Activated CD8-positive, alpha-beta memory T cell treated with anti-CD3 and anti-CD28 coated beads, Interleukin-2, amount 10 ng/mL, durations not matched to agents 7 days and 5 days (primary cell): ENCODE results near the gene EAF1. TPM values are rescaled to one million over a fixed set of nuclear protein-coding genes. Genes with fewer than 3 reads are reported as not detected.
"Not testable (repeated sequence)": the region's sequence is repeated elsewhere in the genome, so short reads cannot be mapped to it uniquely, and the experiment has no call there.

Experiments used
- ATAC-seq: fragments of 150-1000 bp; cut with Tn5 transposase; one replicate; pipeline ENCODE4 v1.10.0; 2021; ENCODE audit warnings: moderate library complexity
- CTCF ChIA-PET: fragments of 350-600 bp; sonication (Branson Sonifier 250); formaldehyde crosslinking; loops from one replicate; lab custom pipeline; 2021; ENCODE audit warnings: antibody characterized with exemption; lab: Charles Lee
- DNase-seq: peaks from one replicate; pipeline ENCODE4 v3.0.0-alpha.2; 2020
- H3K27ac Mint-ChIP-seq: one replicate; pipeline ENCODE4 v1.8.0; 2021; ENCODE audit warnings: mild to moderate bottlenecking, mixed read lengths
- H3K27me3 Mint-ChIP-seq: one replicate; pipeline ENCODE4 v1.8.0; 2021; ENCODE audit warnings: mixed read lengths
- H3K36me3 Mint-ChIP-seq: one replicate; pipeline ENCODE4 v1.8.0; 2021; ENCODE audit warnings: mild to moderate bottlenecking, mixed read lengths
- H3K4me1 Mint-ChIP-seq: one replicate; pipeline ENCODE4 v1.8.0; 2021; ENCODE audit warnings: mixed read lengths
- H3K4me3 Mint-ChIP-seq: one replicate; pipeline ENCODE4 v1.8.0; 2021; ENCODE audit warnings: mild to moderate bottlenecking, moderate library complexity, mixed read lengths
- H3K9me3 Mint-ChIP-seq: one replicate; pipeline ENCODE4 v1.8.0; 2022; ENCODE audit warnings: low read depth, mixed read lengths
- total RNA-seq, 2 experiments: library from RNA; stranded (reverse); gene quantifications; one replicate each; pipeline ENCODE4 v1.2.3, GENCODE V29; 2021

EAF1 gene
- total RNA-seq = 10 to 100 TPM; 27.3 to 29.5 TPM

GRCh38 chr3:15427182-15427880 lies at the start of gene EAF1, which contains the start of gene METTL6:
EAF1 (plus strand) TSS chr3:15427598; CDS start chr3:15427780, 182 bp downstream.
METTL6 (minus strand) TSS chr3:15427544; CDS start chr3:15426511, 1,033 bp downstream.
- peak; percentile 89 for ATAC-seq
- CTCF ChIA-PET = interaction anchor here (1.1 kb wide), 1 partner anchor 22 kb away, joined by 3 read pairs; no protein-coding TSS in a partner anchor
- Mint-ChIP-seq H3K4me3 (peak within 1 kb of the TSS; percentile 88), H3K4me1 (peaks cover 51% of the 10 kb centered on the region), H3K27ac (peak within 1 kb of the TSS; percentile 92), H3K36me3 (peaks cover 46% of the 10 kb centered on the region), H3K27me3 (no peaks in the 10 kb centered on the region), H3K9me3 (no peaks in the 10 kb centered on the region)
- DNase-seq = peak; percentile 90

- Mint-ChIP-seq H3K36me3 (no peaks in the 10 kb centered on the region), H3K4me3 (no peak overlapping the region), H3K9me3 (no peaks in the 10 kb centered on the region), H3K27me3 (no peaks in the 10 kb centered on the region), H3K27ac (peak overlapping the region; percentile 82), H3K4me1 (peaks cover 6% of the 10 kb centered on the region)
- ATAC-seq = peak; percentile 95
- DNase-seq = peak; percentile 98
- CTCF ChIA-PET = interaction anchor here (0.7 to 7.0 kb wide), 15 partner anchors 10 to 269 kb away, joined by 3 to 145 read pairs (median 6); partner anchors contain the start of genes CAPN7 and SH3BP5
Measured at GRCh38 chr3:15377961-15378791, 49.2 kb upstream of the EAF1 start.

- H3K36me3 Mint-ChIP-seq = no peaks in the 10 kb centered on the region
- CTCF ChIA-PET = interaction anchor here (0.7 to 7.0 kb wide), 5 partner anchors 49 to 428 kb away, joined by 3 to 145 read pairs (median 3); partner anchors contain the start of gene SH3BP5
- ATAC-seq = no peak
- H3K4me1 Mint-ChIP-seq = peaks cover 10% of the 10 kb centered on the region
- H3K27me3 Mint-ChIP-seq = no peaks in the 10 kb centered on the region
- no peak overlapping the region for H3K27ac Mint-ChIP-seq
- no peak overlapping the region for H3K4me3 Mint-ChIP-seq
- no peaks in the 10 kb centered on the region for H3K9me3 Mint-ChIP-seq
- no peak for DNase-seq
Measured at GRCh38 chr3:15380980-15381890, 46.2 kb upstream of the EAF1 start.

GRCh38 chr3:15382405-15382923 lies 44.9 kb upstream of the EAF1 start:
- H3K4me3 Mint-ChIP-seq = no peak overlapping the region
- no peaks in the 10 kb centered on the region for H3K9me3 Mint-ChIP-seq
- DNase-seq = no peak
- ATAC-seq = no peak
- CTCF ChIA-PET = interaction anchor here (7.0 kb wide), 1 partner anchor 114 kb away, joined by 145 read pairs; no protein-coding TSS in a partner anchor
- no peaks in the 10 kb centered on the region for H3K36me3 Mint-ChIP-seq
- H3K4me1 Mint-ChIP-seq = peaks cover 10% of the 10 kb centered on the region
- no peak overlapping the region for H3K27ac Mint-ChIP-seq
- no peaks in the 10 kb centered on the region for H3K27me3 Mint-ChIP-seq

GRCh38 chr3:15384510-15385237 lies 42.7 kb upstream of the EAF1 start:
- Mint-ChIP-seq H3K4me3 (no peak overlapping the region), H3K27ac (no peak overlapping the region), H3K4me1 (peaks cover 4% of the 10 kb centered on the region)

GRCh38 chr3:15385238-15385695 lies 42.1 kb upstream of the EAF1 start:
- CTCF ChIA-PET = interaction anchor here (1.5 to 3.1 kb wide), 2 partner anchors 15 to 117 kb away, joined by 3 to 18 read pairs; no protein-coding TSS in a partner anchor
- H3K4me3 Mint-ChIP-seq, H3K27me3 Mint-ChIP-seq, H3K9me3 Mint-ChIP-seq, DNase-seq, ATAC-seq, H3K36me3 Mint-ChIP-seq, H3K27ac Mint-ChIP-seq, H3K4me1 Mint-ChIP-seq: not testable (repeated sequence)

More at GRCh38 chr3:15384510-15385237, 42.7 kb upstream of the EAF1 start:
- Mint-ChIP-seq H3K36me3 (no peaks in the 10 kb centered on the region), H3K9me3 (no peaks in the 10 kb centered on the region), H3K27me3 (no peaks in the 10 kb centered on the region)
- ATAC-seq (no peak), DNase-seq (no peak)
- CTCF ChIA-PET = interaction anchor here (1.0 to 3.1 kb wide), 3 partner anchors 16 to 179 kb away, joined by 3 to 18 read pairs (median 3); partner anchors contain the start of gene CAPN7

GRCh38 chr3:15385901-15386653 lies 41.3 kb upstream of the EAF1 start:
- no peak overlapping the region for H3K4me3 Mint-ChIP-seq
- H3K4me1 Mint-ChIP-seq = peaks cover 4% of the 10 kb centered on the region
- no peaks in the 10 kb centered on the region for H3K27me3 Mint-ChIP-seq
- CTCF ChIA-PET = interaction anchor here (1.5 to 3.1 kb wide), 2 partner anchors 15 to 118 kb away, joined by 3 to 18 read pairs; no protein-coding TSS in a partner anchor
- no peaks in the 10 kb centered on the region for H3K9me3 Mint-ChIP-seq
- ATAC-seq (no peak), DNase-seq (no peak)
- no peaks in the 10 kb centered on the region for H3K36me3 Mint-ChIP-seq
- H3K27ac Mint-ChIP-seq = no peak overlapping the region

- not testable (repeated sequence) for ATAC-seq, H3K4me3 Mint-ChIP-seq, H3K27ac Mint-ChIP-seq, H3K27me3 Mint-ChIP-seq, H3K4me1 Mint-ChIP-seq, DNase-seq, H3K36me3 Mint-ChIP-seq, H3K9me3 Mint-ChIP-seq
- CTCF ChIA-PET = interaction anchor here (1.1 to 1.3 kb wide), 3 partner anchors 119 to 184 kb away, joined by 3 read pairs; no protein-coding TSS in a partner anchor
Measured at GRCh38 chr3:15386654-15386955, 40.8 kb upstream of the EAF1 start.

GRCh38 chr3:15387171-15387581 lies 40.2 kb upstream of the EAF1 start:
- Mint-ChIP-seq H3K27me3 (no peaks in the 10 kb centered on the region), H3K36me3 (no peaks in the 10 kb centered on the region), H3K4me1 (peaks cover 4% of the 10 kb centered on the region), H3K4me3 (no peak overlapping the region), H3K27ac (no peak overlapping the region), H3K9me3 (no peaks in the 10 kb centered on the region)
- DNase-seq (no peak), ATAC-seq (no peak)
- CTCF ChIA-PET = interaction anchor here (0.8 to 1.7 kb wide), 6 partner anchors 9 to 279 kb away, joined by 3 to 6 read pairs (median 3); no protein-coding TSS in a partner anchor

- H3K9me3 Mint-ChIP-seq = no peaks in the 10 kb centered on the region
- H3K36me3 Mint-ChIP-seq = no peaks in the 10 kb centered on the region
- no peak overlapping the region for H3K27ac Mint-ChIP-seq
- no peak for DNase-seq
- ATAC-seq = no peak
- H3K4me1 Mint-ChIP-seq = peaks cover 4% of the 10 kb centered on the region
- H3K4me3 Mint-ChIP-seq = no peak overlapping the region
- no peaks in the 10 kb centered on the region for H3K27me3 Mint-ChIP-seq
- CTCF ChIA-PET = interaction anchor here (0.8 to 1.7 kb wide), 8 partner anchors 10 to 279 kb away, joined by 3 to 6 read pairs (median 4); no protein-coding TSS in a partner anchor
Measured at GRCh38 chr3:15387735-15388134, 39.7 kb upstream of the EAF1 start.

- ATAC-seq, DNase-seq, H3K36me3 Mint-ChIP-seq, H3K27me3 Mint-ChIP-seq, H3K4me1 Mint-ChIP-seq, H3K27ac Mint-ChIP-seq, H3K4me3 Mint-ChIP-seq, H3K9me3 Mint-ChIP-seq: not testable (repeated sequence)
- CTCF ChIA-PET = interaction anchor here (0.9 to 1.7 kb wide), 4 partner anchors 11 to 184 kb away, joined by 4 to 6 read pairs (median 4); no protein-coding TSS in a partner anchor
Measured at GRCh38 chr3:15388335-15388734, 39.1 kb upstream of the EAF1 start.
